B cell (primary cell): ENCODE measurements around the gene KRT6C.

Source experiments
- CTCF ChIP-seq: fragments of 200-600 bp; IDR thresholded peaks from one replicate; pipeline ENCODE4 v1.8.0; 2022; ENCODE audit warnings: antibody characterized with exemption, mild to moderate bottlenecking
- EZH2 ChIP-seq: IDR thresholded peaks from 2 replicates; pipeline ENCODE4 v1.6.1; 2012; ENCODE audit warnings: borderline replicate concordance, low read depth, mild to moderate bottlenecking, moderate library complexity, low read length; ENCODE audit not compliant: insufficient read depth, poor library complexity, severe bottlenecking

- no peak for TF ChIP-seq EZH2
- TF ChIP-seq CTCF: no peak
These were observed 48.1 kb upstream of the KRT6C start for GRCh38 chr12:52521568-52522266.
